GM21515 (cell line): ENCODE measurements around the gene HNRNPUL2.

Source experiments
- ATAC-seq: cut with Tn5 transposase; IDR thresholded peaks from one replicate; pipeline ENCODE4 v1.9.1; 2021; ENCODE audit not compliant: unreplicated experiment

The HNRNPUL2 gene

DNA sequence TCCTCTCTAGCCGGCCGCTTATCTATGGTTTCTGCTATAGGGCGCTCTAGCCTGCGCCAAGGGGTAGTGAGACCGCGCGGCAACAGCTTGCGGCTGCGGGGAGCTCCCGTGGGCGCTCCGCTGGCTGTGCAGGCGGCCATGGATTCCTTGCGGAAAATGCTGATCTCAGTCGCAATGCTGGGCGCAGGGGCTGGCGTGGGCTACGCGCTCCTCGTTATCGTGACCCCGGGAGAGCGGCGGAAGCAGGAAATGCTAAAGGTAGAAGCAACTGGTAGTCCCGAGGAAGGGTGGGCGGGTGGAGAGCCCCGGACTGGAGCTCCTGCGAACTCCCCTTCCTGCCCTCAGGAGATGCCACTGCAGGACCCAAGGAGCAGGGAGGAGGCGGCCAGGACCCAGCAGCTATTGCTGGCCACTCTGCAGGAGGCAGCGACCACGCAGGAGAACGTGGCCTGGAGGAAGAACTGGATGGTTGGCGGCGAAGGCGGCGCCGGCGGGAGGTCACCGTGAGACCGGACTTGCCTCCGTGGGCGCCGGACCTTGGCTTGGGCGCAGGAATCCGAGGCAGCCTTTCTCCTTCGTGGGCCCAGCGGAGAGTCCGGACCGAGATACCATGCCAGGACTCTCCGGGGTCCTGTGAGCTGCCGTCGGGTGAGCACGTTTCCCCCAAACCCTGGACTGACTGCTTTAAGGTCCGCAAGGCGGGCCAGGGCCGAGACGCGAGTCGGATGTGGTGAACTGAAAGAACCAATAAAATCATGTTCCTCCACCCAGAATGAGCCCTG, 55.5 kb downstream of the HNRNPUL2 start, which contains the start of the genes LBHD1 and UQCC3:
Gene LBHD1 (minus strand): TSS at position 660 of the 782 bp plus-strand sequence. CDS start 2,236 bp downstream, outside the sequence.
Gene UQCC3 (plus strand): TSS at position 66 of the 782 bp plus-strand sequence. CDS start 73 bp downstream, at position 139.
- ATAC-seq: peak; percentile 45

DNA sequence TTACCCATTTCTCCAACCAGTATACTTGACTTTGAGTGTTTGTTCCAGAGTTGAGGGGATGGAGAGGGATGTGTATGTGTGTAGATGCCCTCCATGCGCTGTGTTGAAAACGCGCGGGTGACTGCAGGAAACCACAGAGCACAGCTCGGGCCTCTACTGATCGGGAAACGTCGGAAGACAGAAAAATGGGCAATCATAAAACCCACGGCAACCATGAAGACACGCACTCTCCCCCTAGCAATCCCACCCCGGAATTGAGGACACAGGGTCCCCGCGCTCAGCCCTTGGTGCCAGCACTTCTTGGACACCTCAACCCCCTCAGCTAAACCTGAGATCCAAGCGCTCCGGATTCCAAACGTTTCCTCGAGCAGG, 56.0 kb downstream of the HNRNPUL2 start:
- peak; percentile 21 for ATAC-seq

DNA sequence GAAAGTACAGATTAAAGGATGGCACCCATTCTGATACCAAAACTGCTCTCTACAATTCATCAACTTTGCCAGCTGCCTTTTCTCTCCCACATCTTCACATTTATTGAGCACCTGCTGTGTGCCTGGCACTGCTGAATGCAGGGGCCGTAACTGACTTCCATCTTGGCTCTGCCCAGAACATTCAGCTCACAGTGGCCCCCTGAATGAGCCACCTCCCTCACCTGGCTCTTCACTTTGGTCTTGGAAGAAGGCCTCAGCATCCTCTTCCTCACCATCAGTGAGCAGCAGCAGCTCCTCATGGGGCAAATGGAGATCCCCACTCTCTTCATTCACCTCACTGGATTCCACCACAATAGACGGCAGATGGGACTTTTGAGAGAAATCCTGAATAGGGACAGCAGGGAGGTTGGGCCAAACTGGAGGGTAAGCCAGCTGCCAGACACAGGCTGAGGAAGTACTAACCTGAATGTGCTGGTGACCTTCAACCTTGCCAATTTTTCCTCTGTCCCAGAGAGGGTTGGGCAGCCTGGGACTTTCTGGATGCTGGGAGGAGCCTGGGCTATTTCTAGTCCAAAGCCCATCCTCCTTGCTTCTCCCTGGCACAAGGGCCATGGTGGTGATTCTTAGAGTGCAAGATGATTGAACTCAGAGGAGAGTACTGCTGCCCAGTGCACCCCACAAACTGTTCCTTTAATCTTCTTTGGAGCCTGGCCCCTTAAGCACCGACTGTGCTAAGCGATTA, 57.7 kb downstream of the HNRNPUL2 start:
- no peak for ATAC-seq

DNA sequence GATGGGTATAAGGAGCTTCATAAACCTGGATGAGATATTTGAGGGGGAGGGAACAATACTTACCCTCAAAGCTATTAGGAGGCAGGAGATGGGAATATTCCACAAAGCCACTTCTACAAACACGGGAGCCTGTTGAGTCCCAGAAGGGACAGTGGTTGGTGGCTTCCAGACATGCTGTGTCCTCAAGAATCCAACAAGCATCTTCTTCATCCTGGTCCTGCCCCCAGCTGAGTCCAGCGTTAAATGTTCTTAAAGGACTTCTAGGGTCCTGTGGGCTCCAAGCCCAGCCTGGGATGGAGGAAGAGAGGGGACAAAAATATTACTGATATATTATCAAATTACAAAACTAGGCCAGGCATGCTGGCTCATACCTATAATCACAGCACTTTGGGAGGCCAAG, 59.8 kb downstream of the HNRNPUL2 start:
- no peak for ATAC-seq

DNA sequence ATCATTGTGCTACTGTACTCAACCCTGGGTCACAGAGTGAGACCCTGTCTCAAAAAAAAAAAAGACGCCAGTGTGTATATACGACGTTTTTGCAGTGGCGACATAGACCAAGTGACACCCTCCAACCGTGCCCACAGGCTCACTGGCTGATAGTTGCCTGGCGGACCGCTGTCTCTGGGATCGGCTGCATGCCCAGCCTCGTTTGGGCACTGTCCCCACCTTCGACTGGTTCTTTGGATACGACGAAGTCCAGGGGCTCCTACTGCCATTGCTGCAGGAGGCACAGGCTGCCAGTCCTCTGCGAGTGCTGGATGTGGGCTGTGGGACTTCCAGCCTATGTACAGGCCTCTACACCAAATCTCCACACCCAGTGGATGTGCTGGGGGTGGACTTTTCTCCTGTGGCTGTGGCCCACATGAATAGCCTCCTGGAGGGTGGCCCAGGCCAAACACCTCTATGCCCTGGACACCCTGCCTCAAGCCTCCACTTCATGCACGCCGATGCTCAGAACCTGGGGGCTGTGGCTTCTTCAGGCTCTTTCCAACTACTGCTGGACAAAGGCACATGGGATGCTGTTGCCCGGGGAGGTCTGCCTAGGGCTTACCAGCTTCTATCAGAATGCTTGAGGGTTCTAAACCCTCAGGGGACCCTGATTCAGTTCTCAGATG, 60.9 kb downstream of the HNRNPUL2 start:
- ATAC-seq: no peak

DNA sequence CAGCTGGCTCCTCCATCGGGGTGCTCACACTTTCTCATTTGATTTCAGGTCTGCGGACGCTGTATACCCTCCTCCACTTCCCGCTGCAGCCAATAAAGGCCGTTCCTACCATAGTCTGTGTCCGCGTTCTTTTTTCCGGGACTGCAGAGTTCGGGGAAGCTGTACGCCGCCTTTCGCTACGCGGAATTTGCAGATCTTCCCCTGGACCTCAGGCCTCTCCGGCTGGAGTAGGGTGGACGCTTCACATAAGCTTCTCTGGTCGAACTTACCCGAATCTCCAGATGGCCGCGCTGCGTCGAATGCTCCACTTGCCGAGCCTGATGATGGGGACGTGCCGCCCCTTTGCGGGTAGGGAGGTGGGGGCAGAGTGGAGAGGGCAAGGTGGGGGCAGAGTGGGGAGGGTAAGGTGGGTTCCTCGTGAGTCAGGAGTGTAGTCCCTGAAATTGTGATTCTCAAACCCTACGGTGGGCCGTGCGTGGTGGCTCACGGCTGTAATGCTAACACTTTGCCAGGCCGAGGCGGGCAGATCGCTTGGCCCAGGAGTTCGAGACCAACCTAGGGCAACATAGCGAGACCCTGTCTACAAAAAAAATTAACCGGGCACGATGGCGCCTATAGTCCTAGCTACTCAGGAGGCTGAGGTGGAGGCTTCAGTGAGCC, 61.5 kb downstream of the HNRNPUL2 start:
- peak; percentile 24 for ATAC-seq

DNA sequence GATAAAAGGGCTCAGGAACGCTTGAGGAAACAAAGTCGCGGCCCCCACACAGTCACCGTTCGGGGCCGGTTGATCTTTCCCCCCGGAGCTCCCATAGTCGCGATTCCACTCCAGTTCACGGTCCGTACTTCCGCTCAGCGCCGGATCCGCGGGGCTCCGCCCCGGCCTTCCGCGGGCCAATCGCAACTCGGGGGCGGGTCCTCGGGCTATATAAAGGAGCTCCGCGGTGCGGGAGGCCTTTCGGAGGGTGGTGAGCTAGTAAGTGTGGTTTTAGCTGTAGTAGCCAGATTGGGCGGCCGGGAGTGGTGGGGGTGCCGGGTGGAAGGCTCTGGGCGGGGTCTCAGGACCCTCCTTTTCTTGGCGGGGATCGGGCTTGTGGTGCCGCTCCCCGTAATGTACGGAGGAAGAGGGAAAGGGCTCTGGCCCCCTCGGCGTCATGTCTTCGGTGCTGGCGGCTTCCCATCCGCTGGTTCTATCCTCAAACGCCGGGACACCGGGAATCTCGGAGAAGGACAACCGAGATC, 62.1 kb downstream of the HNRNPUL2 start, which contains the start of the genes C11orf98 and CSKMT:
Gene C11orf98 (minus strand): TSS at position 136 of the 524 bp plus-strand sequence. CDS start 41 bp downstream, at position 95.
Gene CSKMT (plus strand): TSS at position 238 of the 524 bp plus-strand sequence. CDS start 568 bp downstream, outside the sequence.
- peak; percentile 67 for ATAC-seq

DNA sequence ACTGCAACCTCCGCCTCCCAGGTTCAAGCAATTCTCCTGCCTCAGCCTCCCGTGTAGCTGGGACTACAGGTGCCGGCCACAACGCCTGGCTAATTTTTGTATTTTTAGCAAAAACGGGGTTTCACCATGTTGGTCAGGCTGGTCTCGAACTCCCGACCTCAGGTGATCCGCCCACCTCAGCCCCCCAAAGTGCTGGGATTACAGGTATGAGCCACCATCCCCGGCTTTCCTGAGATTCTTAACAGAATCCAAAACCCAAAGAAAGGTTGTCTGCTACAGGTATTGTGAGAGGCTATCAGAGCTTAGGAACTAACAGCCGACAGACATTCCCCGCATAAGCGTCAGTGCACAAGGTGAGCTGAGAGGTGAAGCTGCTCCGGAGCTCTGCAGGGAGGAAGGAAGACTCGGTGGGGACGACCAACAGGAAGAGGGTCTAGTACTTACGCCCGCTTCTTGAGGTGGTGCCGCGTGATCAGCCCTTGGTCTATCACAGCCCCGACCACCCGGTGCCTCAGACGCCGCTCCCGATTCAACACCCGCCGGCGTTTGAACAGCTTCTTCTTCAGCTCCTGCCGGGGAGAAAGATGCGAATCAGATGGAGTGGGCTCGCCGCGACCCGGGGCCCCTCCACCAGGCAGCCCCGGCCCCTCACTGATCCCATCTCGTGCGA, 62.7 kb downstream of the HNRNPUL2 start:
- ATAC-seq: peak; percentile 27
